DND-41 (cell line): ENCODE results near the gene DTWD2.

ENCODE experiments used
- CTCF ChIP-seq: IDR thresholded peaks from 2 replicates; pipeline ENCODE4 v1.5.1; 2012; ENCODE audit warnings: borderline replicate concordance, low read length, moderate library complexity, mild to moderate bottlenecking; ENCODE audit not compliant: poor library complexity, severe bottlenecking; ENCODE audit errors: extremely low read depth
- EZH2 ChIP-seq: IDR thresholded peaks from 3 replicates; pipeline ENCODE4 v1.6.1; 2012; ENCODE audit warnings: borderline replicate concordance, low read depth, mild to moderate bottlenecking, moderate library complexity, low read length, inconsistent platforms; ENCODE audit not compliant: severe bottlenecking

GRCh38 chr5:119021149-119021732 lies 32.9 kb upstream of the DTWD2 start:
- no peak for TF ChIP-seq CTCF
- TF ChIP-seq EZH2 = no peak
